ENCODE results near the gene CEP112. TPM values are rescaled to one million over a fixed set of nuclear protein-coding genes. Genes with fewer than 3 reads are reported as not detected.

The CEP112 gene
- total and polyA plus RNA-seq, 2 donors (not counting 3 experiments of a cell fraction or from before 2014, with no cell fraction given), result 1.5 to 25.3 TPM

GRCh38 chr17:65690626-65691310 is 501.2 kb downstream of the CEP112 start:
- Histone ChIP-seq H3K27ac (ENCODE audit: insufficient read depth, low read depth, low read length) (no peak overlapping the region), H3K9ac (replicated peaks; ENCODE audit: extremely low read depth, insufficient read depth, low read length) (no peak overlapping the region), H2AFZ (ENCODE audit: low read depth, low read length) (no peak overlapping the region), H3K4me1 (ENCODE audit: control insufficient read depth, extremely low read depth, insufficient read depth, low read length) (no peaks in the 10 kb centered on the region), H3K79me2 (ENCODE audit: control insufficient read depth, insufficient read depth, low read length) (no peaks in the 10 kb centered on the region), H4K20me1 (replicated peaks; ENCODE audit: control insufficient read depth, extremely low read depth, insufficient read depth, low read length) (no peaks in the 10 kb centered on the region), H3K9me1 (replicated peaks; ENCODE audit: control insufficient read depth, extremely low read depth, insufficient read depth, low read length) (no peaks in the 10 kb centered on the region), H3K9me3 (replicated peaks; ENCODE audit: control insufficient read depth, insufficient read depth, low read length) (no peaks in the 10 kb centered on the region), H3K27me3 (ENCODE audit: control insufficient read depth in 2 of 2, insufficient read depth in 2 of 2, low read length in 2 of 2) (no peaks in the 10 kb centered on the region), H3K36me3 (ENCODE audit: control insufficient read depth in 2 of 2, extremely low read depth in 1 of 2, insufficient read depth in 2 of 2, low read length in 2 of 2) (no peaks in the 10 kb centered on the region), H3K4me2 (ENCODE audit: insufficient read depth, low read length) (no peak overlapping the region), H3K4me3 (replicated peaks in 1 of 3; ENCODE audit: insufficient read depth in 1 of 3, low read depth in 1 of 3, low read length in 3 of 3) (no peak overlapping the region)
- intact Hi-C loops (cut with micrococcal nuclease) (no loop called here), dilution Hi-C loops (cut with MboI; ENCODE audit: extremely low pct_ligation_motif_present, low sequenced_read_pairs) (no loop called here)
- POLR2A ChIA-PET, result no interaction called here
- CTCF ChIA-PET, result interaction anchor here (1.2 kb wide), 1 partner anchor 458 kb away, joined by 3 read pairs; no protein-coding TSS in a partner anchor
- no peak for FAIRE-seq
- TF ChIP-seq POLR2A (IDR thresholded peaks at IDR 0.05; ENCODE audit: low read depth, low read length) (no peak), EZH2 (IDR thresholded peaks at IDR 0.05; ENCODE audit: borderline replicate concordance, low read depth, low read length, severe bottlenecking) (no peak), JUN (IDR thresholded peaks at IDR 0.05; ENCODE audit: borderline replicate concordance, insufficient read depth, insufficient read length, low read depth) (no peak), FOS (IDR thresholded peaks at IDR 0.05; ENCODE audit: borderline replicate concordance, insufficient read depth, low read length) (no peak), GATA2 (IDR thresholded peaks at IDR 0.05; ENCODE audit: insufficient read depth, insufficient read length, low read depth, low read length) (no peak), POLR2AphosphoS5 (IDR thresholded peaks at IDR 0.05; ENCODE audit: insufficient read depth, low read depth, low read length) (no peak), MAX (IDR thresholded peaks at IDR 0.05; ENCODE audit: insufficient read depth, insufficient read length) (no peak), MYC (IDR thresholded peaks at IDR 0.05; ENCODE audit: low read depth, low read length) (no peak)
- TF ChIP-seq, protein P1, sequence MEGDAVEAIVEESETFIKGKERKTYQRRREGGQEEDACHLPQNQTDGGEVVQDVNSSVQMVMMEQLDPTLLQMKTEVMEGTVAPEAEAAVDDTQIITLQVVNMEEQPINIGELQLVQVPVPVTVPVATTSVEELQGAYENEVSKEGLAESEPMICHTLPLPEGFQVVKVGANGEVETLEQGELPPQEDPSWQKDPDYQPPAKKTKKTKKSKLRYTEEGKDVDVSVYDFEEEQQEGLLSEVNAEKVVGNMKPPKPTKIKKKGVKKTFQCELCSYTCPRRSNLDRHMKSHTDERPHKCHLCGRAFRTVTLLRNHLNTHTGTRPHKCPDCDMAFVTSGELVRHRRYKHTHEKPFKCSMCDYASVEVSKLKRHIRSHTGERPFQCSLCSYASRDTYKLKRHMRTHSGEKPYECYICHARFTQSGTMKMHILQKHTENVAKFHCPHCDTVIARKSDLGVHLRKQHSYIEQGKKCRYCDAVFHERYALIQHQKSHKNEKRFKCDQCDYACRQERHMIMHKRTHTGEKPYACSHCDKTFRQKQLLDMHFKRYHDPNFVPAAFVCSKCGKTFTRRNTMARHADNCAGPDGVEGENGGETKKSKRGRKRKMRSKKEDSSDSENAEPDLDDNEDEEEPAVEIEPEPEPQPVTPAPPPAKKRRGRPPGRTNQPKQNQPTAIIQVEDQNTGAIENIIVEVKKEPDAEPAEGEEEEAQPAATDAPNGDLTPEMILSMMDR (IDR thresholded peaks at IDR 0.05; ENCODE audit: extremely low read depth in 1 of 2, insufficient read depth in 1 of 2, low read depth in 1 of 2, low read length in 2 of 2), result no peak
- no TSS peak for BruUV-seq (replicated peaks)
- DNase-seq (ENCODE audit: low read depth, low spot score), result no peak

Data from endothelial cell of umbilical vein (primary cell).